HepG2 (cell line): Measurements from ENCODE around the gene IQCB1. TPM values are rescaled to one million over a fixed set of nuclear protein-coding genes. Genes with fewer than 3 reads are reported as not detected.

Experiments
- ARID3A ChIP-seq: IDR thresholded peaks from 2 replicates; pipeline ENCODE4 v1.6.1; 2012; ENCODE audit warnings: low read depth, low read length, improper control_type of control experiment
- BCL6 ChIP-seq: IDR thresholded peaks from 2 replicates; pipeline ENCODE4 v1.6.1; 2016; ENCODE audit warnings: missing genetic modification reagents, missing compliant biosample characterization
- BRD4 ChIP-seq: sonication (generic); formaldehyde crosslinking; IDR thresholded peaks from 2 replicates; pipeline ENCODE4 v1.4.0; 2020; ENCODE audit warnings: missing genetic modification reagents
- CCAR2 ChIP-seq: fragments of 200-400 bp; formaldehyde crosslinking; optimal IDR thresholded peaks from 2 replicates; pipeline ENCODE3; 2018; ENCODE audit warnings: low read depth, mild to moderate bottlenecking, low read length, moderate library complexity
- GRHL1 ChIP-seq: sonication (generic); formaldehyde crosslinking; conservative IDR thresholded peaks from 2 replicates; pipeline ENCODE4 v1.8.0; 2022; ENCODE audit warnings: missing genetic modification reagents
- IKZF1 ChIP-seq: fragments of 450-650 bp; IDR thresholded peaks from 2 replicates; pipeline ENCODE4 v1.7.1; 2016
- KDM2A ChIP-seq: sonication (generic); formaldehyde crosslinking; IDR thresholded peaks from 2 replicates; pipeline ENCODE4 v1.4.0; 2020; ENCODE audit warnings: low read depth, missing genetic modification reagents, borderline replicate concordance
- NFE2L2 ChIP-seq: fragments of 150-350 bp; IDR thresholded peaks from 2 replicates; pipeline ENCODE4 v1.6.1; 2014; ENCODE audit warnings: low read length
- PAXIP1 ChIP-seq: sonication (generic); formaldehyde crosslinking; conservative IDR thresholded peaks from 2 replicates; pipeline ENCODE4 v1.4.0; 2020; ENCODE audit warnings: mild to moderate bottlenecking, missing genetic modification reagents, moderate library complexity
- RARA ChIP-seq: IDR thresholded peaks from 2 replicates; pipeline ENCODE4 v1.6.1; 2016; ENCODE audit warnings: missing genetic modification reagents, missing compliant biosample characterization
- SP140L ChIP-seq: sonication (generic); formaldehyde crosslinking; IDR thresholded peaks from 2 replicates; pipeline ENCODE4 v1.4.0; 2020; ENCODE audit warnings: missing genetic modification reagents, borderline replicate concordance
- TBL1XR1 ChIP-seq: fragments of 150-350 bp; IDR thresholded peaks from 2 replicates; pipeline ENCODE4 v1.6.1; 2014; ENCODE audit warnings: borderline replicate concordance, low read length; ENCODE audit not compliant: partially characterized antibody
- TERF1 ChIP-seq: sonication (generic); formaldehyde crosslinking; IDR thresholded peaks from 2 replicates; pipeline ENCODE4 v1.8.0; 2022; ENCODE audit warnings: mild to moderate bottlenecking, missing genetic modification reagents, moderate library complexity
- ZBTB49 ChIP-seq: sonication (generic); formaldehyde crosslinking; IDR thresholded peaks from 2 replicates; pipeline ENCODE4 v1.4.0; 2020; ENCODE audit warnings: missing genetic modification reagents, borderline replicate concordance
- ZEB1 ChIP-seq: IDR thresholded peaks from 2 replicates; pipeline ENCODE4 v1.6.1; 2012; ENCODE audit warnings: mild to moderate bottlenecking, low read depth, inconsistent platforms; ENCODE audit not compliant: insufficient replicate concordance
- ZNF414 ChIP-seq: sonication (generic); formaldehyde crosslinking; IDR thresholded peaks from 2 replicates; pipeline ENCODE4 v1.5.0; 2020; ENCODE audit warnings: missing genetic modification reagents
- ZNF616 ChIP-seq: sonication (generic); formaldehyde crosslinking; IDR thresholded peaks from 2 replicates; pipeline ENCODE4 v1.5.0; 2020; ENCODE audit warnings: low read depth, mild to moderate bottlenecking, missing genetic modification reagents
- polyA plus RNA-seq, 8 experiments: library from polyadenylated mRNA; depleted of rRNA in 3 of 8; stranded (reverse) in 7 of 8; unstranded in 1 of 8; fragments of >200 nt; fragmentation: Illumina TruSeq in 4 of 8; extraction: Trizol in 4 of 8; gene quantifications; 2 replicates each; pipeline versions ENCODE4 v1.2.1 to v1.2.3, GENCODE V29; 2011 to 2016; ENCODE audit warnings: low read depth in 4 of 8, missing spikeins in 1 of 8, mixed read lengths in 1 of 8; ENCODE audit not compliant: insufficient read depth in 1 of 8
- total RNA-seq, 5 experiments: library from RNA; depleted of rRNA; stranded (reverse); fragments of >200 nt; fragmentation: Illumina TruSeq; extraction: Trizol; gene quantifications; 2 replicates each; pipeline ENCODE4 v1.2.3, GENCODE V29; 2016; ENCODE audit warnings: low read depth in 1 of 5

The IQCB1 gene
- total and polyA plus RNA-seq, 2 of the 13 experiments (the other 11 are each of a cell fraction or from before 2014, with no cell fraction given) = 18.0 to 41.4 TPM

- TF ChIP-seq ZNF414 (CRISPR knock-in tag) (no peak), KDM2A (CRISPR knock-in tag) (peak; percentile 74; the same call in 1 of the 2 replicates), ZBTB49 (CRISPR knock-in tag) (no peak), TERF1 (CRISPR knock-in tag) (no peak), IKZF1 (no peak), ZEB1 (no peak), SP140L (CRISPR knock-in tag) (no peak), RARA (CRISPR knock-in tag) (no peak), BCL6 (CRISPR knock-in tag) (no peak), GRHL1 (no peak), ZNF616 (no peak), NFE2L2 (no peak), ARID3A (no peak), BRD4 (CRISPR knock-in tag) (peak; percentile 42; the same call in 1 of the 2 replicates), TBL1XR1 (no peak), PAXIP1 (CRISPR knock-in tag) (peak; percentile 40), CCAR2 (no peak)
Observed at GRCh38 chr3:121834671-121835464, at the start of gene IQCB1, which contains the start of gene EAF2 (continued).
